H1 (cell line): ENCODE results near the gene ADA.

Experiments used
- HDAC6 ChIP-seq: IDR thresholded peaks from one replicate; pipeline ENCODE4 v1.7.1; 2012; ENCODE audit warnings: low read depth, mild to moderate bottlenecking, inconsistent platforms, low read length, moderate library complexity
- PHF8 ChIP-seq: fragments of 200-600 bp; sonication (generic); conservative IDR thresholded peaks from 2 replicates; pipeline ENCODE4 v1.7.1; 2012; ENCODE audit warnings: low read depth, mild to moderate bottlenecking, inconsistent platforms, low read length, moderate library complexity
- POLR2A ChIP-seq, 2 experiments: IDR thresholded peaks; 1 replicate in 1 of 2; 2 replicates in 1 of 2; pipeline ENCODE4 v1.6.1; 2011; ENCODE audit warnings: low read depth in 2 of 2, low read length in 2 of 2, mild to moderate bottlenecking in 2 of 2; ENCODE audit errors: control extremely low read depth in 1 of 2
- POLR2AphosphoS5 ChIP-seq: IDR thresholded peaks from 2 replicates; pipeline ENCODE4 v1.6.1; 2011; ENCODE audit warnings: low read depth, low read length
- TF ChIP-seq, protein P1 (sequence below), 3 experiments: IDR thresholded peaks; 1 replicate in 2 of 3; 2 replicates in 1 of 3; pipeline versions ENCODE4 v1.5.1 to v1.6.1; 2011; ENCODE audit warnings: low read length in 3 of 3, mild to moderate bottlenecking in 3 of 3, inconsistent platforms in 2 of 3, low read depth in 1 of 3, moderate library complexity in 1 of 3; ENCODE audit not compliant: insufficient read depth in 1 of 3; ENCODE audit errors: control extremely low read depth in 1 of 3

DNA sequence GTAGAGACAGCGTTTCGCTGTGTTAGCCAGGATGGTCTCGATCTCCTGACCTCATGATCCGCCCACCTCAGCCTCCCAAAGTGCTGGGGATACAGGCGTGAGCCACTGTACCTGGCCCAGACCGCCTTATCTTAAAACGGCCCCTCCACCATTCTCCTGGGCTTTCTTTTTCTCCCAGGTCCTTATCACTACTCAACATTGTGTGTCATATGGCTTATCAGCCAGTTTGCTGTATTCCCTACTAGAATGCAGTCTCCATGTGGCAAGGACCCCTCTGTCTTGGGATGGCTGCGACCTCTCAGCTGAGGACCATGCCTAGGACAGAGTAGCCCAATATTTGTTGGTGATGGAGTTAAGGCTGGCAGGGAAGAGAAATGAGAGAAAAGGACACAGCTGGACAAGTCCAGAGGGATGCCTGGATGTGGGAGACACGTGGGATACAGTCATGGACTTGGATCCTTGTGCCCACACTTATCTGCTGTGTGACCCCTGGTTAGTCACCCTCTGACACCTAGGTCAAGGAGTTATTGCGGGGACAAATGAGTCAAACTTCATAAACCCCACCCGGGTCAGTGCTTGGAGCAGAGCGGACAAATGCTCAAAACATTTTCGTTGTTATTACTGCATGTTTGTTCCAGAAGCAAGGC, 24.0 kb downstream of the ADA start:
- TF ChIP-seq PHF8 (no peak), HDAC6 (no peak), POLR2A (IDR thresholded peaks at IDR 0.05; ENCODE audit: control extremely low read depth in 1 of 2, low read depth in 2 of 2, low read length in 2 of 2) (no peak), POLR2AphosphoS5 (no peak)
- TF ChIP-seq, protein P1, sequence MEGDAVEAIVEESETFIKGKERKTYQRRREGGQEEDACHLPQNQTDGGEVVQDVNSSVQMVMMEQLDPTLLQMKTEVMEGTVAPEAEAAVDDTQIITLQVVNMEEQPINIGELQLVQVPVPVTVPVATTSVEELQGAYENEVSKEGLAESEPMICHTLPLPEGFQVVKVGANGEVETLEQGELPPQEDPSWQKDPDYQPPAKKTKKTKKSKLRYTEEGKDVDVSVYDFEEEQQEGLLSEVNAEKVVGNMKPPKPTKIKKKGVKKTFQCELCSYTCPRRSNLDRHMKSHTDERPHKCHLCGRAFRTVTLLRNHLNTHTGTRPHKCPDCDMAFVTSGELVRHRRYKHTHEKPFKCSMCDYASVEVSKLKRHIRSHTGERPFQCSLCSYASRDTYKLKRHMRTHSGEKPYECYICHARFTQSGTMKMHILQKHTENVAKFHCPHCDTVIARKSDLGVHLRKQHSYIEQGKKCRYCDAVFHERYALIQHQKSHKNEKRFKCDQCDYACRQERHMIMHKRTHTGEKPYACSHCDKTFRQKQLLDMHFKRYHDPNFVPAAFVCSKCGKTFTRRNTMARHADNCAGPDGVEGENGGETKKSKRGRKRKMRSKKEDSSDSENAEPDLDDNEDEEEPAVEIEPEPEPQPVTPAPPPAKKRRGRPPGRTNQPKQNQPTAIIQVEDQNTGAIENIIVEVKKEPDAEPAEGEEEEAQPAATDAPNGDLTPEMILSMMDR (IDR thresholded peaks at IDR 0.05; ENCODE audit: control extremely low read depth in 1 of 3, insufficient read depth in 1 of 3, low read depth in 1 of 3, low read length in 3 of 3) = no peak
